Adrenal gland (tissue), 12 donors: Measurements from ENCODE around the gene PGM1. TPM values are rescaled to one million over a fixed set of nuclear protein-coding genes. Genes with fewer than 3 reads are reported as not detected.

Experiments
- DNase-seq, 7 donors: peaks; one replicate each; pipeline ENCODE4 v3.0.0-alpha.2; 2019 to 2020
- H3K27ac ChIP-seq, 5 donors: fragments of 200-600 bp; sonication (generic) in 4 of 5; 1 replicate in 3 of 5; 2 replicates in 2 of 5; pipeline versions ENCODE4 v1.5.1 to v1.8.0; 2016 to 2020; ENCODE audit warnings: mild to moderate bottlenecking in 1 of 5
- H3K27me3 ChIP-seq: fragments of 200-600 bp; 2 replicates; pipeline ENCODE4 v1.8.0; 2021
- H3K36me3 ChIP-seq, 2 donors: fragments of 200-600 bp; replicated peaks in 1 of 2; 1 replicate in 1 of 2; 2 replicates in 1 of 2; pipeline versions ENCODE4 v1.5.1 to v1.8.0; 2018 to 2022
- H3K4me1 ChIP-seq, 2 donors: fragments of 200-600 bp; replicated peaks in 1 of 2; 1 replicate in 1 of 2; 2 replicates in 1 of 2; pipeline versions ENCODE4 v1.5.1 to v1.8.0; 2018 to 2021
- H3K4me3 ChIP-seq, 4 donors: fragments of 200-600 bp; sonication (generic) in 3 of 4; one replicate each; pipeline ENCODE4 v1.5.1; 2016 to 2018
- H3K9me3 ChIP-seq, 3 donors: fragments of 200-600 bp; sonication (generic) in 1 of 3; replicated peaks in 1 of 3; 1 replicate in 2 of 3; 2 replicates in 1 of 3; pipeline versions ENCODE4 v1.5.1 to v1.8.0; 2016 to 2021
- CTCF ChIP-seq, 6 experiments: fragments of 450-650 bp in 4 of 6; fragments of 200-600 bp in 2 of 6; sonication (generic) in 1 of 6; IDR thresholded peaks; 1 replicate in 5 of 6; 2 replicates in 1 of 6; pipeline versions ENCODE4 v1.5.1 to v1.8.0; 2016 to 2021; ENCODE audit warnings: antibody characterized with exemption in 6 of 6, mild to moderate bottlenecking in 2 of 6, moderate library complexity in 1 of 6
- POLR2A ChIP-seq, 2 donors: fragments of 450-650 bp; IDR thresholded peaks; one replicate each; pipeline ENCODE4 v1.6.1; 2017; ENCODE audit warnings: antibody characterized with exemption in 2 of 2, mild to moderate bottlenecking in 2 of 2, moderate library complexity in 1 of 2
- WGBS, 4 donors: extraction: QIAGEN DNeasy Blood & Tissue Kit in 2 of 4; methylation state at CpG; one replicate each; pipeline versions ENCODE4 v1.1.5 to v1.1.7; 2013 to 2017; 5-methylcytosine and 5-hydroxymethylcytosine counted together
- intact Hi-C, 2 donors: fragments of 100-400 bp; cut with DNase I; formaldehyde crosslinking; loops; one replicate each; pipeline versions ENCODE4 v1.14.1 to v1.15.0; 2022 to 2023
- polyA plus RNA-seq, 3 donors: library from polyadenylated mRNA; stranded (reverse); fragments of 200-250 nt in 2 of 3; fragments of 350-450 nt in 1 of 3; fragmentation: Illumina TruSeq in 1 of 3; extraction: RNeasy Lipid Tissue Mini Kit (QIAGEN cat#74804) in 1 of 3; gene quantifications; one replicate each; pipeline ENCODE4 v1.2.3, GENCODE V29; 2013 to 2014
- total RNA-seq, 9 donors: library from RNA; depleted of rRNA in 4 of 9; stranded (reverse); fragments of >200 nt in 4 of 9; fragments of 120-200 nt in 1 of 9; fragmentation: NEBNext Ultra II Directional in 1 of 9; extraction: Animal tissue kit (Norgen Biotek cat#: 25700) in 1 of 9; gene quantifications; one replicate each; pipeline versions ENCODE4 v1.1.0 to v1.2.4, GENCODE V29; 2013 to 2023
- donor health status: healthy with polysubstance abuse.
- donor health status: Bipolar disorder and iron deficiency.
- donor health status: DM: yes; HTN: yes; CAD: no.
- donor health status: DM: no; HTN: no; CAD: no.
- donor health status: DM: no; HTN: no; CAD: no.
- donor health status: DM: yes; HTN: yes; CAD: no.

PGM1 gene
- total and polyA plus RNA-seq, 12 donors: 11.9 to 156 (median 120) TPM

DNA sequence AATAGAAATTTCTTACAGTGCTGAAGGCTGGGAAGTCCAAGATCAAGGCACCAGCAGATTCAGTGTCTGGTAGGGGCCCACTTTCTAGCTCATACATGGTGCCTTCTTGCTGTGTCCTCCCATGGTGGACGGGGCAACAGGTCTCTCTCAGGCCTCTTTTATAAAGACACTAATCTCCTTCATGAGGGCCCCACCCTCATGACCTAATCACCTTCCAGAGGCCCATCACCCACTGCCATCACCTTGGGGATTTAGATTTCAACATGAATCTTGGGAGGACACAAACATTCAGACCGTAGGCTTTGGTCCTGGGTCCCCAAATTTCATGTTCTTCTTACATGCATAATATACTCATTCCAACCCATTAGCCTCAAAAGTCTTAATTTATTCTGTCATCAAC, 71.5 kb downstream of the PGM1 start:
- Histone ChIP-seq H3K4me1 (no peaks in the 10 kb centered on the region), H3K36me3 (no peaks in the 10 kb centered on the region), H3K27ac (no peak overlapping the region), H3K27me3 (no peaks in the 10 kb centered on the region), H3K4me3 (no peak overlapping the region), H3K9me3 (no peaks in the 10 kb centered on the region)
- intact Hi-C loops: no loop called here
- no peak for DNase-seq
- 94 to 100% (median 98%) methylated on average over 2 of the region's 2 CpGs for WGBS, 4 donors
- TF ChIP-seq POLR2A (IDR thresholded peaks at IDR 0.05): no peak
- TF ChIP-seq CTCF (IDR thresholded peaks at IDR 0.05): no peak

- Histone ChIP-seq H3K27me3 (no peaks in the 10 kb centered on the region), H3K4me1 (no peaks in the 10 kb centered on the region), H3K4me3 (no peak overlapping the region), H3K27ac (no peak overlapping the region), H3K36me3 (no peaks in the 10 kb centered on the region), H3K9me3 (no peaks in the 10 kb centered on the region)
- WGBS, 4 donors: 90 to 100% (median 99%) methylated on average over 2 to 3 of the region's 3 CpGs
- DNase-seq: no peak
- intact Hi-C loops: no loop called here
- TF ChIP-seq POLR2A (IDR thresholded peaks at IDR 0.05) (no peak), CTCF (IDR thresholded peaks at IDR 0.05) (no peak)
Observed at GRCh38 chr1:63665410-63665809, 72.2 kb downstream of the PGM1 start.

GRCh38 chr1:63665824-63666223, 72.6 kb downstream of the PGM1 start:
- WGBS, 4 donors: 75 to 88% (median 79%) methylated on average over 3 of the region's 3 CpGs
- intact Hi-C loops: no loop called here

DNA sequence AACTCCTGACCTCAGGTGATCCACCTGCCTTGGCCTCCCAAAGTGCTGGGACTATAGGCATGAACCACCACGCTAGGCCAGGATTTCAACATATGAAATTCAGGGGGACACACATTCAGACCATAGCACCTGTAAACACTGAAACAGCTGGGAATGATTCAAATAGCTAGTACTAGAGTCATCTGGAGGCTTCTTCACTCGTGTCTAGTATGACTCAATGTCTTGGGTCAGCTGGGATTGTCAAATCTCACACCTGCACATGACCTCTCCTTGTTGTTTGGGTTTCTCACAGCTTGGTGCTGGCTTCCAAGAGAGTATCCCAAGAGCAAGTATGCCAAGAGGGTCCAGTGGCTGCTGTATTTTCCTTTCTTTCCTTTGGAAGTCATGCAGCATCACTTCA, 75.1 kb downstream of the PGM1 start:
- DNase-seq: no peak
- no peak for TF ChIP-seq POLR2A (IDR thresholded peaks at IDR 0.05)
- TF ChIP-seq CTCF (IDR thresholded peaks at IDR 0.05): no peak
- H3K9me3 ChIP-seq: no peaks in the 10 kb centered on the region
- intact Hi-C loops: no loop called here
- WGBS, 4 donors: 56 to 68% (median 63%) methylated on average over 1 to 2 of the region's 2 CpGs
- H3K4me3 ChIP-seq: no peak overlapping the region
- no peaks in the 10 kb centered on the region for H3K27me3 ChIP-seq
- no peaks in the 10 kb centered on the region for H3K36me3 ChIP-seq
- no peak overlapping the region for H3K27ac ChIP-seq
- no peaks in the 10 kb centered on the region for H3K4me1 ChIP-seq

More at GRCh38 chr1:63665824-63666223, 72.6 kb downstream of the PGM1 start:
- Histone ChIP-seq H3K9me3 (no peaks in the 10 kb centered on the region), H3K4me3 (no peak overlapping the region), H3K27ac (no peak overlapping the region), H3K36me3 (no peaks in the 10 kb centered on the region), H3K27me3 (no peaks in the 10 kb centered on the region), H3K4me1 (no peaks in the 10 kb centered on the region)
- no peak for DNase-seq
- no peak for TF ChIP-seq POLR2A (IDR thresholded peaks at IDR 0.05)
- no peak for TF ChIP-seq CTCF (IDR thresholded peaks at IDR 0.05)
